ENCODE results near the gene VMP1.

DNA sequence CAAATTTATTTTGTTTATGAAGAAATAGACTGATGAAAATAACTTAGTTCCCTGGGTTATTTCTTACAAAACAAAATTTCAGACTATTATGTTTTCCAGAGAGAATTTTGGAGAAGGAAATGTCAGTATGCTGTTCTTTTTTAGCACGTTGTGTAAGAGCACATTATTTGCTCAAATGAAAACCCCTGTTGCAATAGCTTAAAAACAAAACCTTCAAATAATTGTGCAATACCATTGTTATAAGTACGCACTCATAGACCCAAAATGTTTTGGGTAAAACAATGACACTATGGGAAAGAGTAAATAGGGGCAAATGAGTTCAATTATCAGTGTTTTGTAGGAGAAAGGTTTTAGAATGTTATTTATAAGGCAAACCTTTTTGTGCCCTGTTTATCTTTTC is 18.2 kb downstream of the VMP1 start:
- TF ChIP-seq, protein P1, sequence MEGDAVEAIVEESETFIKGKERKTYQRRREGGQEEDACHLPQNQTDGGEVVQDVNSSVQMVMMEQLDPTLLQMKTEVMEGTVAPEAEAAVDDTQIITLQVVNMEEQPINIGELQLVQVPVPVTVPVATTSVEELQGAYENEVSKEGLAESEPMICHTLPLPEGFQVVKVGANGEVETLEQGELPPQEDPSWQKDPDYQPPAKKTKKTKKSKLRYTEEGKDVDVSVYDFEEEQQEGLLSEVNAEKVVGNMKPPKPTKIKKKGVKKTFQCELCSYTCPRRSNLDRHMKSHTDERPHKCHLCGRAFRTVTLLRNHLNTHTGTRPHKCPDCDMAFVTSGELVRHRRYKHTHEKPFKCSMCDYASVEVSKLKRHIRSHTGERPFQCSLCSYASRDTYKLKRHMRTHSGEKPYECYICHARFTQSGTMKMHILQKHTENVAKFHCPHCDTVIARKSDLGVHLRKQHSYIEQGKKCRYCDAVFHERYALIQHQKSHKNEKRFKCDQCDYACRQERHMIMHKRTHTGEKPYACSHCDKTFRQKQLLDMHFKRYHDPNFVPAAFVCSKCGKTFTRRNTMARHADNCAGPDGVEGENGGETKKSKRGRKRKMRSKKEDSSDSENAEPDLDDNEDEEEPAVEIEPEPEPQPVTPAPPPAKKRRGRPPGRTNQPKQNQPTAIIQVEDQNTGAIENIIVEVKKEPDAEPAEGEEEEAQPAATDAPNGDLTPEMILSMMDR (conservative IDR thresholded peaks at IDR 0.05 in 1 of 2, IDR thresholded peaks at IDR 0.05 in 1 of 2; ENCODE audit: low read depth in 1 of 2, low read length in 2 of 2), result no peak
- TF ChIP-seq EZH2 (IDR thresholded peaks at IDR 0.05; ENCODE audit: low read length, missing control alignments), result no peak
